Ammon's horn (tissue), 1 donor: ENCODE results near the gene MECP2.
"Not testable (repeated sequence)": the region's sequence is repeated elsewhere in the genome, so short reads cannot be mapped to it uniquely, and the experiment has no call there.

ENCODE experiments used
- DNase-seq: peaks from one replicate; pipeline ENCODE4 v3.0.0-alpha.2; 2016; ENCODE audit warnings: low spot score

The MECP2 gene

GRCh38 chrX:153993079-153993478 lies 104.4 kb downstream of the MECP2 start:
- DNase-seq: no peak

- no peak for DNase-seq
These were observed 105.3 kb downstream of the MECP2 start for GRCh38 chrX:153992180-153992579.

GRCh38 chrX:153991013-153991580 lies 106.4 kb downstream of the MECP2 start:
- no peak for DNase-seq

- DNase-seq: no peak
These were observed 107.4 kb downstream of the MECP2 start for GRCh38 chrX:153989973-153990655.

GRCh38 chrX:153988493-153988892 lies 109.0 kb downstream of the MECP2 start:
- no peak for DNase-seq

GRCh38 chrX:153984351-153985178 lies 113.0 kb downstream of the MECP2 start:
- DNase-seq: no peak

GRCh38 chrX:153983321-153983801 lies 114.2 kb downstream of the MECP2 start:
- no peak for DNase-seq

GRCh38 chrX:153981771-153982533 lies 115.6 kb downstream of the MECP2 start:
- DNase-seq: peak; percentile 41

GRCh38 chrX:153981231-153981630 lies 116.3 kb downstream of the MECP2 start:
- no peak for DNase-seq

- not testable (repeated sequence) for DNase-seq
These were observed 117.1 kb downstream of the MECP2 start for GRCh38 chrX:153980394-153980793.

GRCh38 chrX:153974726-153975286 lies 122.7 kb downstream of the MECP2 start:
- no peak for DNase-seq

GRCh38 chrX:153974003-153974725 lies 123.4 kb downstream of the MECP2 start:
- no peak for DNase-seq

- DNase-seq: no peak
These were observed 124.2 kb downstream of the MECP2 start for GRCh38 chrX:153973127-153974002.

GRCh38 chrX:153972368-153973126 lies 125.0 kb downstream of the MECP2 start, which contains the start of gene TMEM187:
Gene TMEM187, plus strand, starts transcription at chrX:153972754. Its CDS starts 9,309 bp downstream, at chrX:153982063.
- peak; percentile 84 for DNase-seq
